IMR-90 (cell line): ENCODE measurements around the gene GSG1L. TPM values are rescaled to one million over a fixed set of nuclear protein-coding genes. Genes with fewer than 3 reads are reported as not detected.

Experiments used
- ATAC-seq: fragments of 200-7000 bp; cut with Tn5 transposase; 2 replicates; pipeline ENCODE4 v1.9.1; 2020; ENCODE audit warnings: low read depth, mild to moderate bottlenecking, moderate library complexity
- BruUV-seq: library from RNA; stranded (reverse); fragments of 400-500 nt; replicated peaks from 2 replicates; lab custom pipeline; 2021; lab: Mats Ljungman, UMichigan
- CTCF ChIA-PET: fragments of 300-600 bp; formaldehyde crosslinking; extraction: SDS; loops from one replicate; lab custom pipeline; 2021; ENCODE audit warnings: antibody characterized with exemption; lab: Yijun Ruan, JAX
- POLR2A ChIA-PET: fragments of 300-600 bp; sonication (Branson Sonifier 250); formaldehyde crosslinking; loops from one replicate; lab custom pipeline; 2022; ENCODE audit warnings: antibody characterized with exemption; ENCODE audit not compliant: unreplicated experiment; lab: Charles Lee
- DNase-seq: peaks from one replicate; pipeline ENCODE4 v3.0.0; 2013
- H2AFZ ChIP-seq: replicated peaks from 2 replicates; pipeline ENCODE3; 2013; ENCODE audit warnings: low read length, mild to moderate bottlenecking; ENCODE audit not compliant: poor library complexity
- H2AK5ac ChIP-seq: 2 replicates; pipeline ENCODE4 v1.6.1; 2013; ENCODE audit warnings: low read depth, low read length, inconsistent platforms
- H2AK9ac ChIP-seq: replicated peaks from 2 replicates; pipeline ENCODE3; 2013; ENCODE audit warnings: mild to moderate bottlenecking, low read depth, low read length, moderate library complexity; ENCODE audit not compliant: poor library complexity
- H2BK120ac ChIP-seq: 2 replicates; pipeline ENCODE4 v1.6.1; 2013; ENCODE audit warnings: low read depth, low read length, inconsistent platforms
- H2BK15ac ChIP-seq: 3 replicates; pipeline ENCODE4 v1.6.1; 2013; ENCODE audit warnings: low read depth, low read length, inconsistent platforms
- H2BK20ac ChIP-seq: 2 replicates; pipeline ENCODE4 v1.6.1; 2013; ENCODE audit warnings: low read depth, mild to moderate bottlenecking, inconsistent platforms, low read length, moderate library complexity
- H2BK5ac ChIP-seq: 2 replicates; pipeline ENCODE4 v1.6.1; 2013; ENCODE audit warnings: mild to moderate bottlenecking, low read depth, low read length, inconsistent platforms; ENCODE audit not compliant: poor library complexity, severe bottlenecking
- H3K14ac ChIP-seq: replicated peaks from 2 replicates; pipeline ENCODE4 v1.6.1; 2013; ENCODE audit warnings: low read depth, low read length, inconsistent platforms
- H3K18ac ChIP-seq: 2 replicates; pipeline ENCODE4 v1.6.1; 2013; ENCODE audit warnings: low read depth, low read length, control low read depth
- H3K23ac ChIP-seq: 2 replicates; pipeline ENCODE4 v1.6.1; 2013; ENCODE audit warnings: low read depth, low read length, inconsistent platforms
- H3K27ac ChIP-seq: 2 replicates; pipeline ENCODE4 v1.5.1; 2013; ENCODE audit warnings: mild to moderate bottlenecking, control low read depth, low read length; ENCODE audit not compliant: insufficient read depth
- H3K27me3 ChIP-seq: 2 replicates; pipeline ENCODE4 v1.6.1; 2013; ENCODE audit warnings: low read length; ENCODE audit not compliant: control insufficient read depth, insufficient read depth
- H3K36me3 ChIP-seq: 2 replicates; pipeline ENCODE4 v1.6.1; 2013; ENCODE audit warnings: low read length, mixed read lengths; ENCODE audit not compliant: control insufficient read depth, insufficient read depth
- H3K4ac ChIP-seq: 2 replicates; pipeline ENCODE4 v1.6.1; 2013; ENCODE audit warnings: low read depth, low read length, inconsistent platforms
- H3K4me1 ChIP-seq: 2 replicates; pipeline ENCODE4 v1.6.1; 2013; ENCODE audit warnings: low read length, mixed read lengths; ENCODE audit not compliant: control insufficient read depth, insufficient read depth
- H3K4me2 ChIP-seq: 2 replicates; pipeline ENCODE4 v1.6.1; 2013; ENCODE audit warnings: low read depth, mild to moderate bottlenecking, control low read depth, low read length, moderate library complexity
- H3K4me3 ChIP-seq: 2 replicates; pipeline ENCODE4 v1.5.1; 2013; ENCODE audit warnings: low read depth, mild to moderate bottlenecking, control low read depth, low read length, moderate library complexity; ENCODE audit not compliant: insufficient read depth
- H3K56ac ChIP-seq: 2 replicates; pipeline ENCODE4 v1.6.1; 2013; ENCODE audit warnings: low read length, inconsistent platforms; ENCODE audit not compliant: insufficient read depth; ENCODE audit errors: extremely low read depth
- H3K79me1 ChIP-seq, 2 experiments: 2 replicates each; pipeline ENCODE4 v1.6.1; 2013; ENCODE audit warnings: low read length in 2 of 2, inconsistent platforms in 1 of 2, low read depth in 1 of 2
- H3K9ac ChIP-seq: 2 replicates; pipeline ENCODE4 v1.6.1; 2013; ENCODE audit warnings: low read depth, low read length, control low read depth
- H3K9me1 ChIP-seq: 2 replicates; pipeline ENCODE4 v1.6.1; 2013; ENCODE audit warnings: low read length, inconsistent platforms; ENCODE audit not compliant: insufficient read depth
- H3K9me3 ChIP-seq: 2 replicates; pipeline ENCODE4 v1.6.1; 2013; ENCODE audit warnings: low read length; ENCODE audit not compliant: control insufficient read depth, insufficient read depth
- H4K20me1 ChIP-seq: 2 replicates; pipeline ENCODE4 v1.6.1; 2013; ENCODE audit warnings: low read length, inconsistent platforms; ENCODE audit not compliant: insufficient read depth
- H4K5ac ChIP-seq: 2 replicates; pipeline ENCODE4 v1.6.1; 2013; ENCODE audit warnings: mild to moderate bottlenecking, low read depth, low read length, control low read depth
- H4K8ac ChIP-seq, 2 experiments: 2 replicates each; pipeline ENCODE4 v1.6.1; 2013; ENCODE audit warnings: low read depth in 2 of 2, low read length in 2 of 2, control low read depth in 1 of 2, inconsistent platforms in 1 of 2
- H4K91ac ChIP-seq: 2 replicates; pipeline ENCODE4 v1.6.1; 2013; ENCODE audit warnings: low read depth, low read length, inconsistent platforms; ENCODE audit not compliant: insufficient read depth
- BHLHE40 ChIP-seq: fragments of 150-350 bp; IDR thresholded peaks from 2 replicates; pipeline ENCODE4 v1.6.1; 2016; ENCODE audit warnings: mild to moderate bottlenecking, low read depth, low read length
- MAFK ChIP-seq: IDR thresholded peaks from 2 replicates; pipeline ENCODE4 v1.6.1; 2012; ENCODE audit warnings: low read depth, low read length, improper control_type of control experiment
- MXI1 ChIP-seq: IDR thresholded peaks from 2 replicates; pipeline ENCODE4 v1.6.1; 2012; ENCODE audit warnings: low read depth, mild to moderate bottlenecking, low read length, moderate library complexity, borderline replicate concordance
- WGBS, 2 experiments: methylation state at CpG; one replicate each; pipeline versions ENCODE4 v1.1.5 to v1.1.7; 2013; ENCODE audit warnings: missing lambda C conversion rate in 2 of 2; ENCODE audit not compliant: insufficient read length in 1 of 2; ENCODE audit errors: extremely low coverage in 2 of 2; 5-methylcytosine and 5-hydroxymethylcytosine counted together
- dilution Hi-C: fragments of 300-500 bp; cut with HindIII; formaldehyde crosslinking; loops from one replicate; pipeline ENCODE4 v1.14.3; 2018; ENCODE audit warnings: low sequenced_read_pairs; ENCODE audit not compliant: unreplicated experiment
- in situ Hi-C: fragments of 300-500 bp; cut with MboI; formaldehyde crosslinking; loops from 3 replicates; pipeline ENCODE4 v1.14.3; 2019; ENCODE audit warnings: low sequenced_read_pairs, inconsistent platforms, mixed read lengths
- intact Hi-C: fragments of 100-400 bp; cut with micrococcal nuclease; formaldehyde crosslinking; loops from 2 replicates; pipeline ENCODE4 v1.10.0; 2022
- polyA plus RNA-seq, 3 experiments: library from polyadenylated mRNA; depleted of rRNA; stranded (reverse); fragments of >200 nt; gene quantifications; 2 replicates each; pipeline ENCODE4 v1.2.3, GENCODE V29; 2012; ENCODE audit warnings: low replicate concordance in 1 of 3
- total RNA-seq: library from RNA; depleted of rRNA; stranded (reverse); fragments of >200 nt; gene quantifications from 2 replicates; pipeline ENCODE4 v1.2.3, GENCODE V29; 2012

Gene GSG1L
- total and polyA plus RNA-seq, 2 of the 4 experiments (the other 2 are of a cell fraction): not detected

GRCh38 chr16:28025631-28026030 lies 37.9 kb downstream of the GSG1L start:
- H3K56ac ChIP-seq: no peak overlapping the region
- in situ Hi-C loops (no loop called here), dilution Hi-C loops (no loop called here), intact Hi-C loops (no loop called here)
- no peak overlapping the region for H3K4me2 ChIP-seq
- H4K20me1 ChIP-seq: no peaks in the 10 kb centered on the region
- no peak overlapping the region for H3K27ac ChIP-seq
- H3K79me1 ChIP-seq: no peaks in the 10 kb centered on the region
- H3K9me1 ChIP-seq: no peaks in the 10 kb centered on the region
- BruUV-seq: no TSS peak
- CTCF ChIA-PET: no interaction called here
- no peak overlapping the region for H3K23ac ChIP-seq
- no peak overlapping the region for H2AK9ac ChIP-seq
- no peak overlapping the region for H3K4ac ChIP-seq
- no peak overlapping the region for H4K8ac ChIP-seq
- no peak overlapping the region for H4K5ac ChIP-seq
- H4K91ac ChIP-seq: no peak overlapping the region
- DNase-seq: no peak
- no peak overlapping the region for H3K18ac ChIP-seq
- no peaks in the 10 kb centered on the region for H3K9me3 ChIP-seq
- H3K9ac ChIP-seq: no peak overlapping the region
- no peak overlapping the region for H3K4me3 ChIP-seq
- H2AK5ac ChIP-seq: no peak overlapping the region
- H3K14ac ChIP-seq: no peak overlapping the region
- no peaks in the 10 kb centered on the region for H3K36me3 ChIP-seq
- H3K4me1 ChIP-seq: no peaks in the 10 kb centered on the region
- H2BK20ac ChIP-seq: no peak overlapping the region
- POLR2A ChIA-PET: no interaction called here
- no peak overlapping the region for H2BK5ac ChIP-seq
- H2BK15ac ChIP-seq: no peak overlapping the region
- no peak overlapping the region for H2AFZ ChIP-seq
- TF ChIP-seq BHLHE40 (no peak), MXI1 (no peak), MAFK (no peak)
- H3K27me3 ChIP-seq: peaks cover 2% of the 10 kb centered on the region; the same call in 1 of the 2 replicates
- H2BK120ac ChIP-seq: no peak overlapping the region
- WGBS, 2 experiments: no CpG with 5 or more reads among the region's 4 CpGs
- no peak for ATAC-seq
